GM12878 (cell line): ENCODE results near the gene CACNA1H. TPM values are rescaled to one million over a fixed set of nuclear protein-coding genes. Genes with fewer than 3 reads are reported as not detected.

ENCODE experiments used
- ATAC-seq: fragments of 200-7000 bp; cut with Tn5 transposase; 3 replicates; pipeline ENCODE4 v1.9.1; 2020; ENCODE audit warnings: mild to moderate bottlenecking, moderate library complexity
- BruUV-seq: library from RNA; stranded (reverse); fragments of 400-500 nt; replicated peaks from 2 replicates; lab custom pipeline; 2021; lab: Mats Ljungman, UMichigan
- CTCF ChIA-PET: fragments of 300-600 bp; sonication (Branson Sonifier 250); formaldehyde crosslinking; extraction: SDS; loops from one replicate; lab custom pipeline; 2021; ENCODE audit warnings: inconsistent platforms; lab: Yijun Ruan, JAX
- POLR2A ChIA-PET: fragments of 350-600 bp; formaldehyde crosslinking; extraction: SDS; loops from one replicate; lab custom pipeline; 2021; ENCODE audit warnings: inconsistent platforms; lab: Charles Lee
- RAD21 ChIA-PET: fragments of 300-600 bp; sonication (Branson Sonifier 250); formaldehyde crosslinking; loops from one replicate; lab custom pipeline; 2023; ENCODE audit warnings: antibody characterized with exemption; ENCODE audit not compliant: unreplicated experiment; lab: Charles Lee
- SMC1A ChIA-PET: fragments of 300-600 bp; sonication (Branson Sonifier 250); formaldehyde crosslinking; loops from one replicate; lab custom pipeline; 2023; ENCODE audit not compliant: unreplicated experiment, uncharacterized antibody; lab: Charles Lee
- DNase-seq: peaks from one replicate; pipeline ENCODE4 v3.0.0-alpha.2; 2011; ENCODE audit warnings: low read depth, low spot score
- FAIRE-seq: peaks from 3 replicates; lab custom pipeline; 2011; peaks lifted over from hg19 to GRCh38; lab: Jason Lieb, UNC
- H2AFZ ChIP-seq: 2 replicates; pipeline ENCODE4 v1.6.0; 2011; ENCODE audit warnings: low read depth, low read length, control low read depth; ENCODE audit not compliant: control insufficient read depth
- H3K27ac ChIP-seq: 2 replicates; pipeline ENCODE4 v1.5.1; 2011; ENCODE audit warnings: control low read depth; ENCODE audit not compliant: control insufficient read depth, insufficient read depth
- H3K27me3 ChIP-seq, 2 experiments: replicated peaks in 1 of 2; 2 replicates each; pipeline versions ENCODE4 v1.6.0 to v1.6.1; 2011; ENCODE audit warnings: low read length in 1 of 2; ENCODE audit not compliant: control insufficient read depth in 2 of 2, insufficient read depth in 2 of 2
- H3K36me3 ChIP-seq, 2 experiments: 2 replicates each; pipeline ENCODE4 v1.5.1; 2011; ENCODE audit warnings: low read length in 1 of 2; ENCODE audit not compliant: control insufficient read depth in 2 of 2, insufficient read depth in 2 of 2
- H3K4me1 ChIP-seq: 2 replicates; pipeline ENCODE4 v1.6.1; 2011; ENCODE audit warnings: mild to moderate bottlenecking, low read length, moderate library complexity, mixed read lengths; ENCODE audit not compliant: control insufficient read depth, insufficient read depth
- H3K4me2 ChIP-seq: 2 replicates; pipeline ENCODE4 v1.6.0; 2011; ENCODE audit warnings: control low read depth; ENCODE audit not compliant: control insufficient read depth, insufficient read depth
- H3K4me3 ChIP-seq: fragments of 200-600 bp; sonication (generic); 2 replicates; pipeline ENCODE4 v1.5.1; 2016
- H3K79me2 ChIP-seq: 2 replicates; pipeline ENCODE4 v1.6.0; 2011; ENCODE audit warnings: low read length; ENCODE audit not compliant: control insufficient read depth, insufficient read depth
- H3K9ac ChIP-seq: 2 replicates; pipeline ENCODE4 v1.8.0; 2011; ENCODE audit warnings: low read length, control low read depth, mixed read lengths; ENCODE audit not compliant: control insufficient read depth, insufficient read depth
- H3K9me3 ChIP-seq: replicated peaks from 3 replicates; pipeline ENCODE4 v1.5.1; 2011; ENCODE audit warnings: mild to moderate bottlenecking, low read length; ENCODE audit not compliant: control insufficient read depth, insufficient read depth
- H4K20me1 ChIP-seq: 2 replicates; pipeline ENCODE4 v1.6.0; 2011; ENCODE audit not compliant: control insufficient read depth, insufficient read depth
- CBFB ChIP-seq: IDR thresholded peaks from 2 replicates; pipeline ENCODE4 v1.6.1; 2016; ENCODE audit warnings: antibody characterized with exemption, low read depth
- CEBPB ChIP-seq, 2 experiments: fragments of 150-350 bp in 1 of 2; IDR thresholded peaks; 2 replicates each; pipeline ENCODE4 v1.6.1; 2012 to 2014; ENCODE audit warnings: low read depth in 2 of 2, low read length in 2 of 2, borderline replicate concordance in 1 of 2, inconsistent platforms in 1 of 2
- FOXK2 ChIP-seq: fragments of 450-650 bp; IDR thresholded peaks from 2 replicates; pipeline ENCODE4 v1.6.1; 2017; ENCODE audit warnings: mild to moderate bottlenecking, moderate library complexity
- KLF5 ChIP-seq: fragments of 450-650 bp; IDR thresholded peaks from 2 replicates; pipeline ENCODE4 v1.6.1; 2014; ENCODE audit warnings: mild to moderate bottlenecking; ENCODE audit not compliant: partially characterized antibody
- MEF2A ChIP-seq: IDR thresholded peaks from 2 replicates; pipeline ENCODE4 v1.6.1; 2011; ENCODE audit warnings: low read depth, mild to moderate bottlenecking, low read length, moderate library complexity; ENCODE audit not compliant: insufficient read depth
- MTA2 ChIP-seq: fragments of 450-650 bp; IDR thresholded peaks from 2 replicates; pipeline ENCODE4 v1.6.1; 2016; ENCODE audit warnings: low read depth, mild to moderate bottlenecking, moderate library complexity
- NR2F1 ChIP-seq: fragments of 450-650 bp; conservative IDR thresholded peaks from 2 replicates; pipeline ENCODE4 v1.6.1; 2017; ENCODE audit warnings: mild to moderate bottlenecking
- PAX5 ChIP-seq: IDR thresholded peaks from 2 replicates; pipeline ENCODE4 v1.6.1; 2011; ENCODE audit warnings: low read depth, low read length, borderline replicate concordance
- POLR2A ChIP-seq: IDR thresholded peaks from 2 replicates; pipeline ENCODE4 v1.6.1; 2011; ENCODE audit warnings: low read depth, mild to moderate bottlenecking, low read length
- RUNX3 ChIP-seq: IDR thresholded peaks from 2 replicates; pipeline ENCODE4 v1.6.1; 2012; ENCODE audit warnings: low read length, inconsistent platforms
- STAT1 ChIP-seq: fragments of 450-650 bp; conservative IDR thresholded peaks from 2 replicates; pipeline ENCODE4 v1.6.1; 2014; ENCODE audit warnings: antibody characterized with exemption, mild to moderate bottlenecking
- TCF3 ChIP-seq: IDR thresholded peaks from 2 replicates; pipeline ENCODE4 v1.6.1; 2012; ENCODE audit warnings: low read depth, mild to moderate bottlenecking, low read length, borderline replicate concordance; ENCODE audit not compliant: insufficient read depth
- YBX1 ChIP-seq: fragments of 450-650 bp; IDR thresholded peaks from 2 replicates; pipeline ENCODE4 v1.6.1; 2016; ENCODE audit warnings: antibody characterized with exemption
- WGBS: methylation state at CpG from one replicate; pipeline ENCODE4 v1.1.6; 2016; ENCODE audit warnings: low lambda C conversion rate; ENCODE audit not compliant: insufficient replicate concordance, insufficient coverage; ENCODE audit errors: missing lambda C conversion rate; 5-methylcytosine and 5-hydroxymethylcytosine counted together
- in situ Hi-C: fragments of 300-500 bp; cut with MboI; formaldehyde crosslinking; loops from 9 replicates; pipeline ENCODE4 v1.14.3; 2018; ENCODE audit warnings: mixed read lengths
- intact Hi-C: fragments of 100-400 bp; cut with micrococcal nuclease; formaldehyde crosslinking; loops from one replicate; pipeline ENCODE4 v1.14.2; 2022; ENCODE audit not compliant: unreplicated experiment
- polyA plus RNA-seq, 11 experiments: library from polyadenylated mRNA; depleted of rRNA in 4 of 11; unstranded in 6 of 11; stranded (reverse) in 5 of 11; fragments of >200 nt; fragmentation: Nextera tagmentation in 4 of 11; fragmentation: Illumina TruSeq in 1 of 11; extraction: Ambion mirVana in 4 of 11; extraction: Trizol in 1 of 11; gene quantifications; 1 replicate in 1 of 11; 2 replicates in 10 of 11; pipeline versions ENCODE4 v1.2.1 to v1.2.3, GENCODE V29; 2011 to 2016; ENCODE audit warnings: inconsistent platforms in 2 of 11, missing spikeins in 2 of 11, low read depth in 1 of 11
- total RNA-seq, 4 experiments: library from RNA; depleted of rRNA in 3 of 4; stranded (reverse); fragments of >200 nt in 3 of 4; fragmentation: Illumina TruSeq in 1 of 4; extraction: Trizol in 1 of 4; gene quantifications; 2 replicates each; pipeline versions ENCODE4 v1.2.1 to v1.2.3, GENCODE V29; 2013 to 2021
- TF ChIP-seq, protein P1 (sequence below): fragments of 450-650 bp; formaldehyde crosslinking; IDR thresholded peaks from 2 replicates; pipeline ENCODE4 v1.4.0; 2022; ENCODE audit warnings: mild to moderate bottlenecking, moderate library complexity
- TF ChIP-seq, protein P2 (sequence below): IDR thresholded peaks from 2 replicates; pipeline ENCODE4 v1.6.1; 2011; ENCODE audit warnings: low read depth, mild to moderate bottlenecking, low read length, moderate library complexity, borderline replicate concordance; ENCODE audit errors: extremely low read depth

CACNA1H gene
- total and polyA plus RNA-seq, 10 of the 15 experiments (the other 5 are each of a cell fraction or from before 2014, with no cell fraction given), result 0.03 to 0.54 TPM; not detected in 8

DNA sequence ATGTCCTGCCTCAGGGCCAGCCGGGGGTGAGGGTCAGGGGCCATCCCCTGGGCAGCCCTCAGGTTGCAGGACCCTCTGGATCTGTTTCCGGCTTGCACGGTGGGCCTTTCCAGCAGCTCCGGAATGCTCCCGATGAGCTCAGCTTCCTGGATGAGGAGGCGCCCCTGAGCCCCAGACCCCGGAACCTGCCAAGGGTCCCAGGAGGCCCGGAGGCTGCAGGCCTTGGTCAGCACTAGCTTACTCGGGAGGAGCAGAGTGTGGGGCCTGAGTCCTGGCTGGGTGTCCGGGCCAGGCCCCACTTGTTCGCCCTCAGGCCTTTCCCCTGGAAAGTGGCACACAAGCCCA lies 49.3 kb upstream of the CACNA1H start:
- no peaks in the 10 kb centered on the region for H3K9me3 ChIP-seq
- H3K36me3 ChIP-seq, result no peaks in the 10 kb centered on the region
- FAIRE-seq (no peak), DNase-seq (no peak), ATAC-seq (no peak)
- 19% methylated on average over 11 of the region's 11 CpGs for WGBS
- H3K4me3 ChIP-seq, result no peak overlapping the region
- no peaks in the 10 kb centered on the region for H3K79me2 ChIP-seq
- no peak overlapping the region for H3K9ac ChIP-seq
- no peak for TF ChIP-seq FOXK2
- TF ChIP-seq TCF3, result no peak
- TF ChIP-seq KLF5, result no peak
- no peaks in the 10 kb centered on the region for H4K20me1 ChIP-seq
- ChIA-PET RAD21 (interaction anchor here (1.2 kb wide), 1 partner anchor 392 kb away, joined by 3 read pairs; no protein-coding TSS in a partner anchor), CTCF (interaction anchor here (1.0 kb wide), 1 partner anchor 391 kb away, joined by 6 read pairs; no protein-coding TSS in a partner anchor), POLR2A (no interaction called here), SMC1A (interaction anchor here (0.6 kb wide), 1 partner anchor 391 kb away, joined by 3 read pairs; no protein-coding TSS in a partner anchor)
- H3K27ac ChIP-seq, result no peak overlapping the region
- H3K4me1 ChIP-seq, result no peaks in the 10 kb centered on the region
- H3K4me2 ChIP-seq, result no peak overlapping the region
- BruUV-seq, result no TSS peak
- intact Hi-C loops (loop anchor here (2.0 kb wide), 1 partner anchor 393 kb away; no protein-coding TSS in a partner anchor), in situ Hi-C loops (no loop called here)
- H3K27me3 ChIP-seq, result no peaks in the 10 kb centered on the region
- H2AFZ ChIP-seq, result no peak overlapping the region

DNA sequence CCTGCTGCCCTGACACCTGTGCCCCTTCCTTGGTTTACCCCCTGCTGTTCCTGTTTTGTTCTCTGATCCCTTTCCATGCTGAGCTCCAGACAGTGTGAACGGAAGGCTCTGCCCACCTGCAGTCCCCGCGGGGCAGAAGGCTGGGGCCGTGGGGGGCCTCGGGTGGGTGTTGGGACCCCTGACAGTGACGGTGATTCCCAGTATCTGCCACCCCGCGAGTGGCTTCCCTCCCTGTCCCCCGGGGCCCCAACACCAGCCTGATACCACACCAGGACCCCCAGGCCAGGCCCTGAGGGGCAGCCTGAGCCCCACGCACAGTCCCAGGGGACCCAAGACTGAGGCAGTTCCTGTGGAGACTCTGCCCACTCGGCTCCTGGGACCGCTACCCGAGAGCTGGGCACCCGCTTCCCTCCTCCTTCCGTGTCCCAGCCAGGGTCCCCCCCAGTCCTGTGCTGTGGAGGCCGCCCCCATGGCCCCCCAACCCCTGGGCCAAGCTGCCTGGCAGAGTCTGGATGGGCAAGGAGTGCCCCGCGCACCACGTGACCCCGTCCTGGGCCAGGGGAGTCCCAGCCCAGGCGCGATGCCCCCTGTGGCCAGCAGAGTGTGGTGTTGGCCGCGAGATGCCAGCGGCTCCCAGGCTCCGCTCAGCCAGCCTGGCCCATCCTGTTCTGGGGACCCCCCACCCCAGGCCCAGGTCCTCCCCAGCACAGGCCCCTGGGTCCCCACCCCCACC lies 46.9 kb upstream of the CACNA1H start:
- 2% methylated on average over 25 of the region's 26 CpGs for WGBS
- Histone ChIP-seq H3K79me2 (no peaks in the 10 kb centered on the region), H3K27me3 (no peaks in the 10 kb centered on the region), H3K4me2 (no peak overlapping the region), H3K4me3 (no peak overlapping the region), H3K9ac (no peak overlapping the region), H2AFZ (no peak overlapping the region), H3K27ac (no peak overlapping the region), H3K4me1 (no peaks in the 10 kb centered on the region), H4K20me1 (no peaks in the 10 kb centered on the region), H3K36me3 (no peaks in the 10 kb centered on the region), H3K9me3 (no peaks in the 10 kb centered on the region)
- ChIA-PET SMC1A (no interaction called here), RAD21 (no interaction called here), CTCF (no interaction called here), POLR2A (no interaction called here)
- in situ Hi-C loops, result no loop called here
- intact Hi-C loops, result no loop called here
- no TSS peak for BruUV-seq
- DNase-seq (no peak), FAIRE-seq (no peak), ATAC-seq (peak; percentile 66)
- TF ChIP-seq, protein P1, sequence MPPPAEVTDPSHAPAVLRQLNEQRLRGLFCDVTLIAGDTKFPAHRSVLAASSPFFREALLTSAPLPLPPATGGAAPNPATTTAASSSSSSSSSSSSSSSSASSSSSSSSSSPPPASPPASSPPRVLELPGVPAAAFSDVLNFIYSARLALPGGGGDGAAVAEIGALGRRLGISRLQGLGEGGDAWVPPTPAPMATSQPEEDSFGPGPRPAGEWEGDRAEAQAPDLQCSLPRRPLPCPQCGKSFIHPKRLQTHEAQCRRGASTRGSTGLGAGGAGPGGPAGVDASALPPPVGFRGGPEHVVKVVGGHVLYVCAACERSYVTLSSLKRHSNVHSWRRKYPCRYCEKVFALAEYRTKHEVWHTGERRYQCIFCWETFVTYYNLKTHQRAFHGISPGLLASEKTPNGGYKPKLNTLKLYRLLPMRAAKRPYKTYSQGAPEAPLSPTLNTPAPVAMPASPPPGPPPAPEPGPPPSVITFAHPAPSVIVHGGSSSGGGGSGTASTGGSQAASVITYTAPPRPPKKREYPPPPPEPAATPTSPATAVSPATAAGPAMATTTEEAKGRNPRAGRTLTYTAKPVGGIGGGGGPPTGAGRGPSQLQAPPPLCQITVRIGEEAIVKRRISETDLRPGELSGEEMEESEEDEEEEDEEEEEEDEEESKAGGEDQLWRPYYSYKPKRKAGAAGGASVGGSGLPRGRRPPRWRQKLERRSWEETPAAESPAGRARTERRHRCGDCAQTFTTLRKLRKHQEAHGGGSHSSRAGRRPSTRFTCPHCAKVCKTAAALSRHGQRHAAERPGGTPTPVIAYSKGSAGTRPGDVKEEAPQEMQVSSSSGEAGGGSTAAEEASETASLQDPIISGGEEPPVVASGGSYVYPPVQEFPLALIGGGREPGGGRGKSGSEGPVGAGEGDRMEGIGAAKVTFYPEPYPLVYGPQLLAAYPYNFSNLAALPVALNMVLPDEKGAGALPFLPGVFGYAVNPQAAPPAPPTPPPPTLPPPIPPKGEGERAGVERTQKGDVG (CRISPR knock-in tag), result no peak
- TF ChIP-seq CBFB (no peak), POLR2A (no peak), STAT1 (no peak), MTA2 (no peak), MEF2A (no peak), RUNX3 (no peak), NR2F1 (no peak), CEBPB (IDR thresholded peaks at IDR 0.05; ENCODE audit: borderline replicate concordance in 1 of 2, low read depth in 2 of 2, low read length in 2 of 2) (no peak), PAX5 (no peak), YBX1 (no peak)
- TF ChIP-seq, protein P2, sequence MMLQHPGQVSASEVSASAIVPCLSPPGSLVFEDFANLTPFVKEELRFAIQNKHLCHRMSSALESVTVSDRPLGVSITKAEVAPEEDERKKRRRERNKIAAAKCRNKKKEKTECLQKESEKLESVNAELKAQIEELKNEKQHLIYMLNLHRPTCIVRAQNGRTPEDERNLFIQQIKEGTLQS, result peak; percentile 45; the same call in 1 of the 2 replicates
